ENCODE data around the gene SPRED3. TPM values are rescaled to one million over a fixed set of nuclear protein-coding genes. Genes with fewer than 3 reads are reported as not detected.
"Not testable (repeated sequence)": the region's sequence is repeated elsewhere in the genome, so short reads cannot be mapped to it uniquely, and the experiment has no call there.

Gene SPRED3
- 2.8 and 5.2 TPM in 2 replicates for total RNA-seq

- peak within 1 kb of the TSS; percentile 100 for H3K4me3 ChIP-seq (ENCODE audit: low read depth, low read length)
- TF ChIP-seq CTCF (conservative IDR thresholded peaks at IDR 0.05; ENCODE audit: low read depth, low read length) = no peak
- DNase-seq (ENCODE audit: low read depth) = no peak
Measured at GRCh38 chr19:38388349-38389100, at the start of gene SPRED3. SPRED3 (plus strand) TSS chr19:38388697; CDS start chr19:38390303, 1,606 bp downstream.

DNA sequence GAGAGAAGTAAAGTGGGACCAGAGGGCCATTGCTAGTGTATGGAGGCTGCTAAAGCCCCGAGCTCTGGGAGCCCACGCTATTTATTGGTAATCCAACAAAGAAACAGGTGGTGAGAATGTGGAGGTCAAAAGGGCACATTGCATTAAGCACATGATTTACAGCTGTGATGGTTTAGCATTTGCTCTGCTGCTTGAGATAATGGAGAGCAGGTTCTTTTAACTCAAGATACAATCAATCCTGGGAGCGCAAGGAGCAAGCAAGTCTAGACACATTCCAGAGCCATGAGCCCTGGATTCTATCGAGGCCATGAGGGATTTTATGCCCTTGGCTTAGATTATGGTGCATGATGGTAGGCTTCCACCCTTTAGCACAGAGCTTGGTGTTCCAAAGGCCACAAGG, 49.5 kb upstream of the SPRED3 start:
- not testable (repeated sequence) for H3K4me3 ChIP-seq (ENCODE audit: low read depth, low read length); DNase-seq (ENCODE audit: low read depth)

DNA sequence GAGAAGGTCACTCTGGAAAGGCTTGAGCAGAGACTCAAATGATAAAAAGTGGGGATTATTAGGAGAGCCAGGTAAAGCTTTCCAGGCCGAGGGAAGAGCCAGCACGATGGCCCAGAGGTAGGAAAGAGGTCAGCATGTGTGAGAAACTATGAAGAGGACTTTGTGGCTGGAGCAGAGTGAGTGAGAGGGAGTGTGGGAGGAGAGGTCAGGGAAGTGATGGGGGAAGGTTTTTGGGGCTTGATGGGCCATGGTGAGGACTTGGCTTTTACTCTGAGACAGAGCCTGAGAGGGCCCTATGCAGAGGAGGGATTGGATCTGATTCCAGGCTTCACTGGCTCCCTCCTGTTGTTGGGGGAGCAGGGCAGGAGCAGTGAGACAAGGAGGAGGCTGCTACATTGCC, 47.6 kb upstream of the SPRED3 start:
- TF ChIP-seq CTCF (conservative IDR thresholded peaks at IDR 0.05; ENCODE audit: low read depth, low read length) = no peak
- no peak for DNase-seq (ENCODE audit: low read depth)
- no peak overlapping the region for H3K4me3 ChIP-seq (ENCODE audit: low read depth, low read length)

DNA sequence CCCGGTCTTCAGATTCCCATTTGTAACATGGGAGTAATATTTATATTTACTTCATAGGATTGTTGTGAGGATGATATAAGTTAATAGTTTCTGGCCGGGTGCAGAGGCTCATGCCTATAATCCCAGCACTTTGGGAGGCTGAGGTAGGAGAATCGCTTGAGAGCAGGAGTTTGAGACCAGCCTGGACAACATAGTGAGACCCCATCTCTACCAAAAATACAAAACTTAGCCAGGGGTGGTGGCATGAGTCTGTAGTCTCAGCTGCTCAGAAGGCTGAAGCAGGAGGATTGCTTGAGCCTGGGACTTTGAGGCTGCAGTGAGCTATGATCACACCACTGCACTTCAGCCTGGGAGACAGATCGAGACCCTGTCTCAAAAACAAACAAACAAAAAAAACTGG, 41.7 kb upstream of the SPRED3 start:
- TF ChIP-seq CTCF (conservative IDR thresholded peaks at IDR 0.05; ENCODE audit: low read depth, low read length) = no peak
- DNase-seq (ENCODE audit: low read depth) = no peak
- no peak overlapping the region for H3K4me3 ChIP-seq (ENCODE audit: low read depth, low read length)

- DNase-seq (ENCODE audit: low read depth) = no peak
- no peak overlapping the region for H3K4me3 ChIP-seq (ENCODE audit: low read depth, low read length)
Measured at GRCh38 chr19:38350883-38351282, 37.6 kb upstream of the SPRED3 start.

DNA sequence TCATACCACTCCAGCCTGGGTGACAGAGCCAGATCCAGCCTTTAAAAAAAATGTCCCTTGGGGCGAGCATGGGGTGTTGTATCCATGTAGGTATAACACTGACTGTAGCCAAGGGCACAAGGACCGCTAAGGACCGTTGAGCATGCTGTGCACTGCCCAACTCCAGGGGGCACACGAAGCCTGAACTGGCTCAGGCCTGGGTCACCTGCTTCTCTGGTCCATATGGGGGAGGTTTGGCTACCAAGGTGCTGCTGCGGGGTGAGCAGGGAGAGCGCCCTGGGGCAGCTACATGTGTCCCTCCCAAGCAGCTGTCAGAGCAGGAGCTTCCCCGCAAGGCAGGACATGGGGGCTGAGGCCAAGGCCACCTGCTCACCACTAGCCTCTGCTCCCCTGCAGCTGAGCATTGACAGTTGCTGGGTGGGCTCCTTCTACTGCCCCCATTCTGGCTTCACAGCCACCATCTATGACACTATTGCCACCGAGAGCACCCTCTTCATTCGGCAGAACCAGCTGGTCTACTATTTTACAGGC, 36.6 kb upstream of the SPRED3 start:
- no peak overlapping the region for H3K4me3 ChIP-seq (ENCODE audit: low read depth, low read length)
- no peak for TF ChIP-seq CTCF (conservative IDR thresholded peaks at IDR 0.05; ENCODE audit: low read depth, low read length)
- no peak for DNase-seq (ENCODE audit: low read depth)

More at GRCh38 chr19:38350883-38351282, 37.6 kb upstream of the SPRED3 start:
- TF ChIP-seq CTCF (conservative IDR thresholded peaks at IDR 0.05; ENCODE audit: low read depth, low read length) = no peak

DNA sequence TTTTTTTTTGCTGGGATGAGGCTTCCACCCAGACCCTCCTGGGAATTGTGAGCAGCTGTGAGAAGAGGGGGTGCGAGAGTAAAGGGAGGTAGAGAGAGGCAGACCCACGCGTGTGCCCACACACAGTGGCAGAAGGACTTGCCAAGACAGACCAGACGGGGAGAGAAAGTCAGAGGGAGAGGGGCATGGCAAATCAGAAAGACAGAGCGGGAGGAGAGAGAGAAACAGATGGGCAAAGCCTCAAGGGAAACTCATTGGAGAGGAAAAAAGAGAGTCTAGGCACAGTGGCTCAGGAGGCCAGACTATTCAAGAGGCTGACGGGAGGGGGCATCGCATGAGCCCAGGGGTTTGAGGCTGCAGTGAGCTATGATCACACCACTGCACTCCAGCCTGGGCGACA, 35.9 kb upstream of the SPRED3 start:
- H3K4me3 ChIP-seq (ENCODE audit: low read depth, low read length) = no peak overlapping the region
- TF ChIP-seq CTCF (conservative IDR thresholded peaks at IDR 0.05; ENCODE audit: low read depth, low read length) = no peak
- DNase-seq (ENCODE audit: low read depth) = no peak

Data from epithelial cell of proximal tubule (primary cell).